NCI-H1092 (cell line): Measurements from ENCODE around the gene WDR1.

Experiments
- DNase-seq: peaks from one replicate; lab custom pipeline; 2025; lab: John Stamatoyannopoulos, UW

WDR1 gene

GRCh38 chr4:10116569-10117358, at the start of gene WDR1:
TSS of gene WDR1 (minus strand) at chr4:10116799. CDS start at chr4:10116666, 133 bp downstream.
- DNase-seq = peak; percentile 83

GRCh38 chr4:10164877-10165283, 48.3 kb upstream of the WDR1 start:
- DNase-seq = no peak

- no peak for DNase-seq
Observed at GRCh38 chr4:10163296-10163695, 46.7 kb upstream of the WDR1 start.

- no peak for DNase-seq
Observed at GRCh38 chr4:10162341-10163000, 45.9 kb upstream of the WDR1 start.

GRCh38 chr4:10161840-10162239, 45.2 kb upstream of the WDR1 start:
- DNase-seq = no peak

GRCh38 chr4:10161146-10161545, 44.5 kb upstream of the WDR1 start:
- no peak for DNase-seq

GRCh38 chr4:10160281-10160856, 43.8 kb upstream of the WDR1 start:
- no peak for DNase-seq

- DNase-seq = no peak
Observed at GRCh38 chr4:10159671-10160070, 43.1 kb upstream of the WDR1 start.

GRCh38 chr4:10158333-10158942, 41.8 kb upstream of the WDR1 start:
- no peak for DNase-seq

GRCh38 chr4:10157478-10158332, 41.1 kb upstream of the WDR1 start:
- peak; percentile 52 for DNase-seq

- DNase-seq = no peak
Observed at GRCh38 chr4:10154241-10154640, 37.6 kb upstream of the WDR1 start.

- DNase-seq = no peak
Observed at GRCh38 chr4:10153161-10153560, 36.6 kb upstream of the WDR1 start.

- no peak for DNase-seq
Observed at GRCh38 chr4:10151182-10151581, 34.6 kb upstream of the WDR1 start.

GRCh38 chr4:10144966-10145365, 28.4 kb upstream of the WDR1 start:
- no peak for DNase-seq

GRCh38 chr4:10144479-10144878, 27.9 kb upstream of the WDR1 start:
- DNase-seq = no peak

- no peak for DNase-seq
Observed at GRCh38 chr4:10143171-10143570, 26.6 kb upstream of the WDR1 start.

GRCh38 chr4:10140866-10141759, 24.5 kb upstream of the WDR1 start:
- no peak for DNase-seq

GRCh38 chr4:10139518-10139917, 22.9 kb upstream of the WDR1 start:
- no peak for DNase-seq

GRCh38 chr4:10135260-10135659, 18.7 kb upstream of the WDR1 start:
- no peak for DNase-seq

GRCh38 chr4:10134141-10134540, 17.5 kb upstream of the WDR1 start:
- DNase-seq = no peak

- DNase-seq = no peak
Observed at GRCh38 chr4:10131202-10131601, 14.6 kb upstream of the WDR1 start.
